HG03439 (cell line): Measurements from ENCODE around the gene SRC.

Experiments
- ATAC-seq: cut with Tn5 transposase; IDR thresholded peaks from one replicate; pipeline ENCODE4 v1.9.1; 2021; ENCODE audit warnings: mild to moderate bottlenecking, moderate library complexity; ENCODE audit not compliant: unreplicated experiment

SRC gene

DNA sequence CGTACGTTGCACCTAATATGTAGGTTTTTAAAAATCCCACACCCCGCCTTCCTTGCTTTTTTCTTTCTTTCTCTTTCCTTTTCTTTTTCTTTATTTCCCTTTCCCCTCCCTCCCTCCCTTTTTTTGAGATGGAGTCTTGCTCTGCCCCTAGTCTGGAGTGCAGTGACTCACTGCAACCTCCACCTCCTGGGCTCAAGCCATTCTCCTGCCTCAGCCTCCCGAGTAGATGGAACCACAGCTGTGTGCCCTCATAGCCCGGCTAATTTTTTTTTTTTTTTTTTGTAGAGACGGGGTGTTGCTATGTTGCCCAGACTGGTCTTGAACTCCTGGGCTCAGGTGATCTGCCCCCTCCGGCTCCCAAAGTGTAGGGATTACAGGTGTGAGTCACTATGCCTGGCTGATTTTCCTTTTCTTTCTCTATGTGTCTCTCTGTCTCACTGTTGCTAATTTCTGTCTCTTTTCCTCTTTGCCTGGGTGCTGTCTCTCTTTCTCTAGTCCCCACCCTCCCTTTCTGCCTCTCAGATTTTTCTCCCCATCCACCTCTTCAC, 61.2 kb downstream of the SRC start:
- ATAC-seq, result no peak

DNA sequence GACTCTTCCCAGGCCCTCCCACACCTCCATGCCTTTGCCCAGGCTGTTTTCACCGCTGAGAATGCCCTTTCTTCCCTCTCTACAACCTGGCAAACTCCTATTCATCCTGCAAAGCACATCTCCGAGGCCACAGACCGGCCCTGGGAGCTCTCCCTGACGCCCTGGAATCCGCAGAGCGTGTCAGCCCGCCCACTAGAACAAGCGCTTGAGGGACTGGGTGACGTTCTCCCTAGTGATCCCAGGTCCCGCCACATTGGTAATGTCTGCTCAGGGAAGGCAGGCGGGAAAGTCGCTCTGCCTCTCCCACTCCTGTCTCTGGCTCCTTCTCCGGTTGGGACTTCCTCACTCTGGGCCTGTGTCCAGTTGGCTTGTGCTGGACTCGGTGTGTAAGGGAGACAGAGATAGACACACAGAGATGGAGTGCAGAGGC, 61.6 kb downstream of the SRC start:
- ATAC-seq, result no peak

DNA sequence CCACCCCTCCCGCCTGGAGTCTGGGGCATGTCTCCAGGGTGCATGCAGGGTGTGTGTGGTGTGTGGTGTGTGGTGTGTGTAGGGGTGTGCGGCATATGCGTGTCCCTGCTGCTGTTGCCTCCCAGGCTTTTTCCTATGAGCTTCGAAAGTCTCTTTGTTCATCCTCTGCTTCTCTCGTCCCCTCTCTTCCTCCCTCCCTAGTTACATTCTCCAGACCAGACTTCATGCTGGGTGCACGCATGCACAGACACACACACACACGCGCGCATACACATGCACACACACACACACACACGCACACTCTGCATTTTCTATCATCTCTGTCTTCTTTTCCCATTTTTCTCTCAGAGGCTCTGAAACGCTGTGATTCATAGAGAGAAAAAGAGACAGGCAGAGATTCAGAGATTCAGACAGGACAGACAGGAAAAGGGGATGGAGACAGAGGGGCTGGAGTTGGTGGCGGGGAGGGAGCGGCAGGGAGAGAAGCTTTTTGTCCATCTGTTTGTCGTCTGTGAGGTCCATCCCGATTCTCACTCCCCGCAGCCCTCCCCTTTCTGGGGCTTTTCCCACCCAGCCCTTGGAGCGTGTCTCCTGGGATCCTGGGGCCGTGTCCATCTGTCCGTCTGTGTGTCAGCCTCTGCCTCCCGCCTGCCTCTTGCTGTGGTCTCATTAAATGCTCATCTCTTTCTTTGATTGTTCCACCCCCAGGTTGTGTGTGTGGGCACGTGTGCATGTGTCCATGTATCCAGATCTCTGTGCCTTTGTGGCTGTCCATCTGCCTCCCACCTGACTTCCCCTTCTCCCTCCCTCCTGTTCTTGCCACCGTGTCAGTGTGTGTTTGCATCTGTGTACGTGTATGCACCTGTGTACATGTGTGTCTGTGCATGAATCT, 62.6 kb downstream of the SRC start:
- no peak for ATAC-seq

DNA sequence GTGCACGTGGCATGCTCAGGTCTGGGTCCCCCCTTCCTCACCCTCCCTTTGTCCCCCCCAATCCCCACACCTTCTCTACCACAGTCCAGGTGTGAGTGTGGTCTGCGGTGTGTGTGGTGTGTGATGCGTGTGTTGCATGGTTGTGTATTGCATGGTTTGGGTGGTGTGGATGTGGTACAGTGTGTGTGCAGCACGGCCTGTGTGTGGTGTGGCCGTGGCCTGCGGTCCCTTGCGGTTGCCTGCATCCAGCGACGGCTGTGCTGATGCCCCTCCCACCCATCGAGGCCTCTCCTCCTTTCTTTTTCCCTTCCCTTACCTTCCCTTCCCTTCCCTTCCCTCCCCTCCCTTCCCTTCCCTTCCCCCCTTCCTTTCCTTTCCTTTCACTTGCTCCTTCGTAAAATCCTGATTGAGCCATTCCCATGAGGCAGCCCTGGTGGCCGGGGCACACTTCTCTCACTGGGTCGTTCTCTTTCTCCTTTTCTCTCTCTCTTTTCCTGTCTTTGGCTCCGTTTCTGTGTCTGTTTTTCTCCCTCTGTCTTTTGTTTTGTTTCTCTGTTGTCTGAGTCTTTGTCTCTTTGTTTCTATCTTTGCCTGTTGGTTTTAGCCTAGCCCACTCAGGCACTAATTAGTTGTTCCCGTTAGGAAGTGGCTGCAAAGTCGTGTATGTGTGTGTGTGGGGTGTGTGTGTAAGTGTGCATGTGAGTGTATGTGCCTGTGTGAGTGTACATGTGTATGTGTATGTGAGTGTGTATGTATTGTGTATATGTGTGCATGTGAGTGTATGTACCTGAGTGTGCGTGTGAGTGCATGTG, 65.7 kb downstream of the SRC start:
- ATAC-seq, result no peak

DNA sequence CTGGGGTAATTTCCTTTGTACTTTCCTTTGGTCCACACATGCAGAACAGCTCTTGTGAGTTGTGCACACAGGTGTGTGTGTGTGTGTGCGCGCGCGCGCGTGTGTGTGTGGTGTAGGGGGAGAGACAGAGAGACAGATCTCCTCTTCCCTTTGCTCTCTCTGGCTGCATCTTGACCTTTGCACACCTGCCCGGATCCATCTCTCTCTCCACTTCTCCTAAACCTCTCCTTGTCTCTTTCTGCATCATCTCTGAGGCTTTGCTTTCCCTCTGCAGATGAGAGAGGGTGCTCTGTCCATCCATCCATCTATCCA, 67.0 kb downstream of the SRC start:
- ATAC-seq, result no peak

DNA sequence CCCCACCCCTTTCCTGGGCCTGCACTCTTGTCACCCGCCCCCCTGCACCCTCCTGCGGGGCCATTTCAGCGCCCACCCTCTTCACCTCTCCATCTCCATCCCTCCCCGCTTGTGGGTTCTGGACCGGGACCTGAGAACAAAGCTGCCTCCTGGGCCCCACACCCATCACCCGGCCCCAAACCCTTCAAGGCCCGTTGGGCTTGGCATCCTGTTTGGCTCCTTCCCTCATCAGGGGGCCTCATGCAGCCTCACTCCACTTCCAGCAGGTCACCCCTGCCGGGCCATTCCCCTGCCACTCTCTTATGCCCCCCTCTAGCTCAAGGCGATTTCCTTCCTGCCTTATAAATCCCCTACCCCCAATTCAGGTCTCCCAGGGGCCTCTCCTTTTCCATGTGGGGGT, 67.4 kb downstream of the SRC start:
- ATAC-seq, result no peak

DNA sequence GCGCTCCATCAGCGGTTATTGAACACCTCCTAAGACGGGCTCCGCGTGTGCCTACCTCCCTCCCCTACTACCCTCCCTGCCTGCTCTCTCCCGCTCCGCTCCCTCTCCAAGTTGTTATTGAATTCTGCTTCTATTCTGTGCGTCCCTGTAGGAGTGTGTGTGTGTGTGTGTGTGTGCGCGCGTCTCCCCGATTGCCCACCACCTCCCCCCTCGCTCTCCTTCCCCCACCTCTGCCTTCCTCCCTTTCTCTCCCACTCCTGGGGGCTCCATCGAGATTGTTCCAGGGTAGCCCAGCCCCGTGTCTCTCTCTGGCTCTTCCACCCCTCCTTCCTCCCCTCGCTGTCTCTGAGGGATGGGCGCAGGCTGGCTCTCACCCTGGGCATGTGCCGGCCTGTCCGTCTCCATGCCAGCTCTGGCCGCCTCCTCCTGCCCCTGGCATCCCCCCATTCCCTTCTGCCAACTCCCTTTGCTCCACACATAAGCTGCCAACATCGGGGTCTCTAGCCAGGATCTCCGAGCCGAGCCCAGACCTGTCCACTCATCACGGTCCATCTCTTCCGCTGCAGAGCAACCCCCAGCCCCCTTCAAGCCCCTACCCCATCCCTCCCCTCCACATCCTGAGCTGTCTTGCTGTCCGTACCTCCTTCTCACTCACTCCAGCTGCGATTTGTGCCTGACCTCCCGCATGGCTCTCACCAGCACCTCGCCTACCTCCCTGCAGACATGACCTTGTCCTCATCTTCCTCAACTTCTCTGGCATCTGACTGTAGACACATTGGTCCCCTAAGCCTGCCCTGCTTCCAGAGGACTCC, 68.5 kb downstream of the SRC start:
- no peak for ATAC-seq

DNA sequence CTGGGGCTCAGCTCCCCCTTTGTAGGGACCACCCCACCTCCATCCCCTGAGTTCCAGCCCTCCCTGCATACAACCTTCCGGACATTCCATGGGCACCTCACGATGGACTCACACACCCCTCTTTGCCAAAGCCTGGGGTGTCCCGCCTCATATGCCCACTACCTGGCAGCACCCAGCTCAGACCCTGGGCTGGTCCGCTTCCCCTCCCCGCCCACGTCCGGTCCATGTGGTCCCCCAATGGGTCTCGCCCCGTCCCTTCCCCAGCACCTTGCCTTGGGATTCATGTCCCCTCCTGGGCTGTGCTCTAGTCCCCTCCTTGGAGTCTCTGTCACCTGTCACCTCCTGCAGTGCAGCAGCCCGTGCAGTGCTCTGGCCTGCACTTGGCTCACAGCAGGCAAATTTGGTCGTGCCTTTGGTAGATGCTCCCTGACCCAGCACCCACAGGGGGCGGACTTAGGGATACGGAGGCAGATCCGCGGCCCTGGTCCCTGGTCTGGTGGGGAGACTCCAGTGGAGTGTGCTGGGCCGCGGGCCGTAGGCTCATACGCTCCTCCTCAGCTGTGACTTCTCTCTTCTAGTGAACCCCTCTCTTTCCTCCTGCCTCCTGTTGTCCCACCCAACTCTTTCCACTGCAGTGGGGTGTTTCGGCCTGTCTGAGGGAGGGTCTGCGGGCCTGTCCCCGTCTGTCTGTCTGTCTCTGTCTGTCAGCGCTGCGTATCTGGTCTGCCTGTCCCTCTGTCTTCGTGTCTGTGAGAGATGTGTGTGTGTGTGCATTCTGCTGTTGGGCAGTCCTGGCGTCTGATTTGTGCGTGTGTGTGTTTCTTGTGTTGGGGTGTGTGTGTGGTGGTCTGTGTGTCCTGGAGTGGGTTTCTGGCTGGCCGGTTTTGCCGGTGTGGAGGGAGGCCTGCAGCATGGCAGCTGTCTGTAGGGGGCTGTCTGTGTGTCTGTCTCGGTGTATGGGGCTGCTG, 69.5 kb downstream of the SRC start:
- ATAC-seq, result no peak

DNA sequence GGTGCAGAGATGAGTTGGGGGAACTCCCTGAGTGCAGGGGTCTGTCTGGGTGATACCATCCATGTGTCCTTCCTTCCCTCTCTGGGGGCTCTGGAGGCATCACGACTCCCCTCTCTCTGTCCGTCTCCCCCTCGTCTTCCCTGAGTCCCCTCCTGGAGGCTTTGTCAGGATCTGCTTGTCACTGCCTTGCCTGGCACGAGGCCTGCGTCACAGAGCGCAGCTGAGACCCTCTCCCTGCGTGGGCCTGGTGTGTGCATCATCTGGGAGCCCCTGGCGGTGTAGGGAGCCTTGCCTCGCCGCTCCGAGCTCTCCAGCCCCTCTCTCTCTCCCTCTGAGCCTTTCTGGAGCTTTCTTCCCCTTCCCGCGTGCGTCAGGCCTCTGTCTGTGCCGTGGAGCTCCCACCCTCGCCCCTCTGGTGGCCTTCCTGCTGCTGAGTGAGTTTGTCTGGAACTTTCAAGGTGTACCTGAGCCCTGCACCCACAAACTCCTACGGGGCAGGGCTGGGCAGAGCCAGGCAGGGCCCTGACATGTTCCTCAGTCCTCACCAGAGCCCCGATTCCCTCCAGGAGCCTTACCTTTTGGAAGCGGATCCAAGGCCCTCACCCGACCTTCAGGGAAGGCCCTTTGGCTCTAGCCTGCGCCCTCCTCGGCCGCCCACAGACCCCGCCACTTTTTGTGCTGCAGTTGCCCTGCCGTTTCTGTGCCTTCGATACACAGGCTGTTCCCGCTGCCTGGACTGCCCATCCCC, 70.3 kb downstream of the SRC start:
- ATAC-seq, result no peak

DNA sequence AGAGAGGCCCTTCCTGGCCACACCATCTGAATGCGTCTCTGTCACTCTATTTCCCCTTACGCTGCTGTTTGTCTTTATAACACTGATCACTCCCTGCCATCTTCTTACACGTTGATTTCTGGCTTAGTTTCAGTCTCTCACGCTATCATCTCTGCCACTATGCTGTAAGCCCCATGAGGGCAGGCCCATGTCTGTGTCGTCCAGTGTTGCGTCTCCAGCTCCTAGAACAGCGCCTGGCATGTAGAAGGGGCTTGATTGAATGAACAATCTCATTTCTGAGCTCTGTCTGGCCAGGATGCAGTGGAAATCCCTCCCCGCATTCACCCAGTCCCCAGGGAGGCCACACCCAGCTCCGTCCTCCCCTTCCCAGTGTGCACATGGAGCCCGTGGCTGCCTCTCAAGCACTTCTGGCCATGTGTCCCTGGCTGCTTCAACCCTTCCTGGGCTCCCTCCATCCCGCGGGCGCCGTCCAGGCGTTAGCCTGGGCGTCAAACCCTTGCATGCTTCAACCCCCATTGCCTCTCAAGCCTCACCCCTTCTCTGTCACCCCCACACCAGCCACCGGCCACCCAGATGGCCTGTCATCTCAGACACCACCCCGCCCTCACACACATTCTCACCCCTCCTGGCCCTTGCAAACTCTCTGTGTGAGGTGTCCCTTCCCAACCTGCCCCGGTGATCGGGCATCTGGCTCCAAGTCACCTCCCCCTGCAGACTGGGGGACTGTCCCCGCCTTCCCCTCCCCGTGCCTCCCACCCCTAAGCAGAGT, 71.1 kb downstream of the SRC start:
- ATAC-seq, result no peak

DNA sequence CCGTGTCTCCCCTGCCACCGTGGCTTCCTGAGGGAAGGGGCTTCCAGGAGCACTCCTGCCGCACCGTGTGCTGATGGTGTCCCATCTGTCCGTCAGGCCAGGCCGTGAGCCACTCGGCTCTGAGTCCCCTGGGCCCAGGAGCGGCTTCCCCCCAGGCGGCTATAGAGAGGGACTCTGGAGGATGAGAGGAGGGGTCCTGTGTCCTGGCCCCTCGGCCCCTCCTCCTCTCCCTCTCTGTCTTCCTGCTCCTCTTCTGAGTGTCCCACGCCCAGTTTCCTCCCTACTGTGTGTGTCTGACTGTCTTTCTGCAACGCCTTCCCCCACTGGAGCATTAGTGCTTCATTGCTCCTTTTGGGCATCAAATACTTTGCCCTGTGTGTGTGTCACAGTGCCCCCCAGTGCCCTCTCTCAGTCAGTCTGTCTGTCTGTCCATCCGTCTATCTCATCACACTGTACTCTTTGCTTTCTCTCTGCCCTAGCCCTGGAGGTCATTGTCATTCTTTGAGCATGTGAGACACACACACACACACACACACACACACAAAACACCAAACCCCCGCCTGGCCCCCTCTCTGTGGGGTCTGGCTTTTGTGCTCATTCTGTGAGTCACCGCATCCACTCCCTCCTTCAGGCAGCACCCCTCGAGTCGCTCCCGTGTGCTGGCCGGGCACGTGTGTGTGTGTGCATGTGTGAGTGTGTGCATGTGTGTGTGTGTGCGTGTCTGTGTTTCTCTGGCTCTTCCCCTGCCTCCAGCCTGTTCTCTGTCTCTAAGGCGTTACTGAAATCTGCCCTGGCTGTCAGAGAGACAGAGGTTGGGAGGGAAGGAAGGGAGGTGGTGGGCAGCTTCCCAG, 71.9 kb downstream of the SRC start:
- ATAC-seq, result no peak

DNA sequence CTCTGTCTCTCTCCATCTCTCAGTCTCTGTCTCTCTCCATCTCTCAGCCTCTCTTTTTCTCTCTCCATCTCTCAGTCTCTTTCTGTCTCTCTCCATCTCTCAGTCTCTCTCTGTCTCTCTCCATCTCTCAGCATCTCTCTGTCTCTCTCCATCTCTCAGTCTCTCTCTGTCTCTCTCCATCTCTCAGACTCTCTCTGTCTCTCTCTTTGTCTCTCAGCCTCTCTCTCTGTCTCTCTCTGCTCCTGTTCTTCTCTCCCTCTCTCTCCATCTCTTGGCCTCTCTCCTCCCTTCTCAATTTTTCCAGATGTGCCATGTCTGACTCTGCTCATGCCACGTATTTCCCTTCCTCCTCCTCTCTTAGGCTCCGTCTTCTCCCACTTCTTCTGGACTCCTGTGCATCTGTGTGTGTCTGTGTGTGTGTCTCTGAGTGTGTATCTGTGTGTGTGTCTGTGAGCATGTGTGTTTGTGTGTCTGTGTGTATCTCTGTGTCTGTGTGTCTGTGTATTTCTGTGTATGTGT, 72.7 kb downstream of the SRC start:
- no peak for ATAC-seq

DNA sequence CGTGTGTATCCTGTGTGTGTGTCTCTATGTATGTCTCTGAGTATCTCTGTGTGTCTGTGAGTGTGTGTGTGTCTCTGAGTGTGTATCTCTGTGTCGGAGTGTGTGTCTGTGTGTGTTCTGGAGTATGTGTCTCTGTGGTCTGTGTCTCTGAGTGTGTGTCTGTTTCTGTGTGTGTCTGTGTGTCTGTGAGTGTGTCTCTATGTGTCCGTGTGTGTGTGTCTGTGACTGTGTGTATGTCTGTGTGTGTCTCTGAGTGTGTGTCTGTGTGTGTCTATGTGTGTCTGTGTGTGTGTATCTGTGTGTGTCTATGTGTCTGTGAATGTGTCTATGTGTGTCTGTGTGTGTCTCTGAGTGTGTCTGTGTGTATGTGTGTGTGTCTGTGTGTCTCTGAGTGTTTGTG, 73.4 kb downstream of the SRC start:
- no peak for ATAC-seq

DNA sequence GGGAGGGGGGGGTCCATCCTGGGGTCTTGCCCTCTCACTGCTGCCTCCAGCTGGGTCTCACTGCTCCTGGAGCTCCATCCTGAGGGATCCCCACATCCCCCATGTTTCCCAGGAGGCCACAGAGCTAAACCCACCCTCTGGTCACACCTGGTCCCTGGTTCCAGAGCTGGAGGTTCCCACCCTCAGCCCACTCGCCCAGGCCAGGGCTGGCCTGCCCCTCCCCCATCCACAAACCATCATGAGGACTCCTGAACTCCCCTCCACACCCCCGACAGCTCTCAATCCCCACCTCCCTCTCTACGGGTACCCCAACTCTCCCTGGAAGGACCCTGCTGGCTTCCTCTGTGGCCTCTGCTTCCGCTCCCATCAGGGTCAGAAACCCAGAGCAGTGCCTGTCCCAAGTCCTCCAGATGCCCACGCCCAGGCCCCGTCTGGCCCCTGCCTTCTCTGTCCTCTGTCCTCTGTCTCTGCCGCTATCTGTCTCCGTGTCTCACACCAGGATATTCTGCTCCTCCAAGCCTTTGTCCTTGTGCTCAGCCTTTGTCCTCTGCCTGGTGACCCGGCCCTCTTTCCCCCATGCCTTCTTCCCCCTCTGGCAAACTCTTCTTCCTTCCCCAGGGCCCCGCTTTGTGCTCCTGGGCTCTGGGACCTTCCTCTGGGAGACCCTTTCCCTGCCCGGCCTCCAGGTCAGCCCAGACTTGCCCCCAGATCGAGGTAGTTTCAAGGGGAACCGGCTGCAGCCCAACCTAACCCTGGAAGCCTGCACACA, 74.0 kb downstream of the SRC start:
- no peak for ATAC-seq

DNA sequence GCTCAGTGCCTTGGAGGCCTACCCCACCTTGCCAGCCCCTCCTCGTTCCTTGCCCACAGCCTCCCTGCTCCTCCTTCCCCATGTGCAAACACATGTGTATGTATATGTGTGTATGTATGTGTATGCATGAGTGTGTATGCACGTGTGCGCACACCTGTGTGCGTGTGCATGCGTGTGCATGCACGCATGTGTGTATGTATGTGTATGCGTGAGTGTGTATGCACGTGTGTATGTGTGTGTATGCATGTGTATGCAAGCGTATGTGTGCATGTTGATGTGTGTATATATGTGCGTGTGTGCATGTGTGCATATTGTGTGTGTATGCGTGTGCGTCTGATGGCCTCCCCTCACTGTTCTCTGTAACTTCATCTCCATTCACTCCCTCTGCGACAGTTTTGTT, 74.7 kb downstream of the SRC start:
- no peak for ATAC-seq

DNA sequence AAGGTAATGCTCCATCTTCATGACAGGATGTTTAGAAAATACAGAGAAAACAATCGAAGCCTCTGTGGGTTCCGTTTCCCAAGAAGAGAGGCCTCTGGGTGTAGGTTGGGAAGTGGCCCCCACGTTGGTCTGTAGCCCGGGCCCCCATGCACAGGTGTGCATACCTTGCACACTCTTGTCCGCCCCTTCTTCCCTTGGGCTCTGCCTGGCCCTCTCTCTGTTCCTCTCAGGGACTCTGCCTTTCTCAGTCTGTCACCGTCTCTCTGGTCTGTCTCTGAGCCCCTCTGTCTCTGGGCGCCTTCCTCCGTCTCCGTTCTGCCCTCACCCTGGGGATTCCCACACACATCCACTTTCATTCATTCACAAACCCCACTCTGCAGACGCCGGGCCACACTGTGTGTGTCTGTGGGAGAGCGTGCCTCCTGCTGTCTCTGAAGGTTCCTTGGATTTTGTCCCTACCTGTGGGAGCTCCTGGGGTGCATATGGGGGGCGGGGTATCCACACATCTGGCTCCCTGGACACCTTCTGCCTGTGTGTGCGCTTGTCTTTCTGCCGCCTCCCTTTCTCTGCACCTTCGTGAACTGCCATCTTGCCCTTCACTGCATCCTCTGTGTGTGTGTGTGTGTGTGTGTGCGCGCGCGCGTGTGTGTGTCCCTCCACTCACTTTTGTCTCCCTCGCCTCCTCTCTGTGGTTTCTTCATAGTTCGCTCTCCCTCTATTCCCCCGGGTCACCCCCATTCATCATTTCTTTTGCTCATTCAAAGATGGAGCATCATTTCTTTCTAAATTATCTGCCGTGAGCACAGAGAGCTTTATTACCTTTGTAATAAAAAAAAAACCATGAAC, 75.3 kb downstream of the SRC start:
- ATAC-seq, result no peak
